DMS153 treated with DMSO at 0.1 percent for 48 hours (cell line): ENCODE measurements around the gene ZNF730.
"Not testable (repeated sequence)": the region's sequence is repeated elsewhere in the genome, so short reads cannot be mapped to it uniquely, and the experiment has no call there.

Experiments used
- DNase-seq: peaks from one replicate; lab custom pipeline; 2025; ENCODE audit not compliant: unreplicated experiment; lab: John Stamatoyannopoulos, UW

Gene ZNF730

DNA sequence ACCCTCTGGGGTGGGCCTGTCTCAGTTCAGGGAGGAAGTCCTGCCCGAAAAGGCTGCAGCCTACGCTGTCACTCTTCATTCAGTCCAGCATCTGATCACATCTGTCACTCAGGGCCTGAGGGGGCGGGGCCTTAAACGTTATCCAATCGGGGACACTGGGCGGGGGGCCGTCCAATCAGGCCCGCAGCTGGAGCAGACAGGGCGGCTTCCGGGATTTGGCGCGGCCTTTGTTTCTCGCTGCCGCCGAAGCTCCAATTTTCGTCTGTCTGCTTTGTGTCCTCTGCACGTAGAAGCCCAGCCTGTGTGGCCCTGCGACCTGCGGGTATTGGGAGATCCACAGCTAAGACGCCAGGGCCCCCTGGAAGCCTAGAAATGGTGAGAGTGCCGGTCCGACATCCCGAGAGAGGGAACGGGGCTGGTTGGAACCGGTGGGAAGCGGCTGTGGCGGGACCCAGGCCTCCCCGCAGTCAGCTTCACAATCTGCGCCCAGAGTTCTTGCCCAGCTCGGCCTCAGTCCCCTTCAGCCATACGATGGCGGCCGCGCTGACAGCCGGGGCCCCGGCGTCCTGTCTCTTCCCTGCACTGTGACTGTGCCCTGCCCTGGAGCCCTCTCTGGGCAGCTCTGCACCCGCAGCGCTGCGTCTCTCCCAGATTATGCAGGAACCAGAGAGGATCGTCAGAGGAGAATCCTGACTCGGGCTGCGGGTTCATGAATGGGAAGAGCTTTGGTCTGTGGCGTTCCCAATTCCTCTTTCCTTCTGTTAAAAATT, at the start of gene ZNF730:
Gene ZNF730 (plus strand): TSS at position 224 of the 770 bp plus-strand sequence. CDS start 149 bp downstream, at position 373.
- no peak for DNase-seq

DNA sequence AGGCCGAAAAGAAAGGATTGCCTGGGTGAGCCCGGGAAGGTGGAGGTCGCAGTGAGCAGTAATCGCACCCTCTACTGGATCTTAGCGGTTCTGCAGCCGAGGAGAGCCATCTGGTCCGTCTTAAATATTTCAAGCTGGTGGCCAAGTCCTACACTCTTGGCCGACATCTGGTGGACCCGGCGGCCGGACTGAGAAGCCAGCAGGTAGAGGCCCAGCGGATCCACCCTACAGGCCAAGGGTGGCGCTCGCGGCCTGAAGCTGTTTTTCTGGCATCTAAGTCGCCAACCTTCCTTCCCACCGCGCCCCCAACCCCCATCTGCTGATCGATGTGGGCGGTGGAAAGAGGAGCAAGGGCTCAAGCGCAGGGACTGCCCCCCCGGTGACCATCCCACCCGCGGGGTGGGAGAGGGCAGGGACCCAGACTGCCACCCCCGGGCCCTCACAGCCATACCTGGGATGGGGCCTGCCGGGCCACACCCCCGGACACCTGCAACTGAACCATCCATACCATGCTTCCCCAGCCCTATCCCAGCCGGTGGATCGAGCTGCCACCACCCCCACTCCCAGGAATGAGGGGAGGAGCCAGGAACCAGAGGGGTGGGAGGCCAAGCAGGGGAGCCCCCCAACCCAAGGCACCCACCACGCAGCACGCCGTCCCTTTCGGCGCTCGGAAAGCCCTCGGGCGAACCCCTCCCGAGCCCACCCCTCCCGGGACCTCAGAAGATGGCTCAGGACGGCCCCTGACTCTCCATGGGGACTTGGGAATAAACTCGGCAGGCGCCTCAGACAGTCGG, 46.3 kb upstream of the ZNF730 start:
- DNase-seq = no peak

DNA sequence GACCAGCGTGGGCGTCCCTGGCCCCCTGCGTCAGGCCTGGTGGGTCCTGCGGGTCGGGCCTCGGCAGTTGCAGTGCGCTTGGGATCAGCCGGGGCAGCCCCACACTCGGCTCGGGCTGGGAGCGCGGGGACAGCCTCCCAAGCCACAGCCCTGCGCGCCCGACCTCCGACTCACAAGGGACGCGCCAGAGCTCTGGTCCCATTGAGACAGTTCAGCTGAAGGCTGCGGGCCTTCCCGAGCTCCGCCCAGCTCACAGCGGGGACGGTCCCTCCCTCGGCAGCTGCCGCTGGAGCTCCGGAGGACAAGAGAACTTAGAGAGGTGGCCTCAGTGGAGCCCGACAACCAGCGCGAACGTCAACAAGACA, 45.7 kb upstream of the ZNF730 start:
- DNase-seq = no peak

DNA sequence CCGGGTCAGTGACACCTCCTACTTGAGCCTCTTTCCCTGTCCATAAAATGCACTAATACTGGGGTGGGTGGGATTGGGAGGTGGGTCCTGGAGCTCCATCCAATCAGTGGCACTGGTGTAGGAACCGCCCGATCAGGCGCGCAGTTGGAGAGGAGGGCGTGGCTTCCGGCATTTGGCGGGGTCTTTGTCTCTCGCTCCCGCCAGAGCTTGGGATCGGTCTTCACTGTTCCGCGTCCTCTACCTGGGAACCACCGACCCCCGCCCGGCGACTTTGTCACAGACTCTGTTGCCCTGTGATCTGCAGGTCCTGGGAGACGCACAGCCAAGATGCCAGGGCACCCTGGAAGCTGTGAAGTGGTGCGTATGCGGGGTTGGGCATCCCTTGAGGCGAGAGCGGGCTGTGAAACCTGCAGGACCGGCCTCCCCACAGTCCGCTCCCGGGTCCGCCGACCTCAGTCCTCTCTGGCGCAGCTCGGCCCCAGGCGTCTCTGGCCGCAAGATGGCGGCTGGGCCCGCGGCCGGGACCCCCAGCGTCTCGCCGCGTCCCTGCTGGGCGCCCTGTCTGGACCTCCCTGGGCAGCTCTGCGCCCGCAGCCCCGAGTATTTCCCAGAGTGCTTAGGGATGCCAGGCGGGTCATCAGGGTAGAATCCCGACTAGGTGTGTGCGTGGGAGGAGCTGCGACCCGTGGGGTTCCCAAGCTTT, 41.6 kb upstream of the ZNF730 start:
- no peak for DNase-seq

DNA sequence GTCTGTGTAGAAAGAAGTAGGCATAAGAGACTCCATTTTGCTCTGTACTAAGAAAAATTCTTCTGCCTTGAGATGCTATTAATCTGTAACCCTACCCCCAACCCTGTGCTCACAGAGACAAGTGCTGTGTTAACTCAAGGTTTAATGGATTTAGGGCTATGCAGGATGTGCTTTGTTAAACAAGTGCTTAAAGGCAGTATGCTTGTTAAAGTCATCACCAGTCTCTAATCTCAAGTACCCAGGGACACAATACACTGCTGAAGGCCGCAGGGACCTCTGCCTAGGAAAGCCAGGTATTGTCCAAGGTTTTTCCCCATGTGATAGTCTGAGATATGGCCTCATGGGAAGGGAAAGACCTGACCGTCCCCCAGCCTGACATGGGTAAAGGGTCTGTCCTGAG, 39.0 kb upstream of the ZNF730 start:
- not testable (repeated sequence) for DNase-seq

DNA sequence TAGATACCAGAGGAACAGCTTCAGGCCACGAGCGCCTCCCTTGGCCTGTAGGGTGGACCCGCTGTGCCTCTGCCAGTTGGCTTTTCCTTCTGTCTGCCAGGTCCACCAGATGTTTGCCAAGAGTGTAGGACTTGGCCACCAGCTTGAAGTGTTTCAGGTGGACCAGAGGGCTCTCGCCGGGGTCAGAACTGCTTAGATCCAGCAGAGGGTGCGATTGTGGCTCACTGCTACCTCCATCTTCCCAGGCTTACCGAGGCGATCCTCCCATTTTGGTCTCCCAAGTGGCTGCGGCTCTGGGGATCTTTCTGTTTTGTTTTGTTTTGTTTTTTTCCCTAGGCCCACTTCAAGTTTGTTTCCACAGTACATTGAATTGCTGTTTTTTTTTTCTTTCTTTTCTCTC, 23.0 kb upstream of the ZNF730 start:
- no peak for DNase-seq

DNA sequence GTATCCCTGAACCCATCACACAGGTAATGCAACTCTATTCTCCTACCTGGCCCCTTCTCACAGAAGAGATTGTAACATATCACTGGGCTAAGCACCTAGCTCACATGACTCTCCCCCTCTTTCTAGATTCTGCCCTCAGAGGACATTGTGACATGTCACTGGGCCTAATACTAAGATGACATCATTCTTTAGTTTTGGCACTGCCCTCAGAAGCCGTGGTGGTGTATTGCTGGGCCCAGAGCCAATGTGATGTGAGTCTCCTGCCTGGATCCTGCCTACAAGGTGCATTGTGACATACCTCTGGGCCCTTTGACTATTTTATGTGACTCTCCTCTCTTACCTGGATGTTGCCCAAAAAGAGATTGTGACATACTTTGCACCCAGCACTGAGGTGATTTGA, 21.4 kb upstream of the ZNF730 start:
- DNase-seq = no peak

DNA sequence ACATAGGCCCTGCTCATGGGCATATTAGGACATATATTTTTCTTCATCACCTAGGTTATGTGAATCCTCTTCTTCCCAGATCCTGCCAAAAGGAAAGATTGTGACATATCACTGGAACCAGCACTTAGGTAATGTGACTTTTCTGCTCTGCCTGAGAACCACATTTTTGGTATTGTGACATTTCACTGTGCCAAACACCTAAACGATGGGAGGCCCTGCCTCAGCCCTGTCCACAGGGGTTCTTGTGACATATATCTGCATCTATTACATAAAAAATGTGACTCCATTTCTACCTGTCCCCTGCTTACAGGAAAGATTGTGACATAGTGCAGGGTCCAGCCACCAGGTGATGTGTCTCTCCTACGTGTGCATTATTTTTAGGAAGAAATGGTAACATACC, 18.5 kb upstream of the ZNF730 start:
- no peak for DNase-seq

DNA sequence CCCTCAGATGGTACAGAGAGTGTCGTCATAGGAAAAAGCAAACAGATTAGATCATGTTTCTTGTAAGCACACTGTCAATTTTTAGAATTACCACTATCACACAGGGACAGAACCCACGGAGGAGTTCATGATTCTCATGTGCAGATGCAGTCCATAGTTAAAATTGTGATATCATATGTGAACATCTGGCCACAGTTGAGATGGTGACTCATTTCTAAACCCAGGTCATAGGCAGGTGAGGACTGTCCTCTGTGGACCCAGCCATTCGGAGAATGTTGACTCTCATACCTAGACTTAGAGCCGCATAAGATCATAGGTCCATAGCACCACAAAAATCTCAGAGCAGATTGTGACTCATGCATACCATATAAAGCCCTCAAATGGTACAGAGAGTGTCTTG, 17.8 kb upstream of the ZNF730 start:
- DNase-seq = no peak

DNA sequence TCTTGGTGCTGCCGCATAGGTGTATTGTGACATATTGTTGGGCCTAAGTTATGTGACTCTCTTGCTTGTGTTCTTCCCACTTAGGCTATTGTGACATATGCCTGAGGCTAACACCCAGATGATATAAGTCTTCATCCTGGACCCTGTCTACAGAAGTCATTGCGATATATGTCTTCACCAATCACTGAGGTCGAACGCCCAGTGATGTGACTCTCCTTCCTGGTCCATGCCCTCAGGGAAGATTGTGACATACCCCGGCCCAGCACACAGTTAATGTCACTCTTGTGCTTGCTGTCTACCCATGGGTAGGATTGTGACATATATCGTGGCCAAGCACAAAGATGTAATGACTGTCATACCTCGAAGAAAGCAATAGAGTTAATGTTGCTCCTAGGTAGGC, 16.9 kb upstream of the ZNF730 start:
- DNase-seq = no peak

DNA sequence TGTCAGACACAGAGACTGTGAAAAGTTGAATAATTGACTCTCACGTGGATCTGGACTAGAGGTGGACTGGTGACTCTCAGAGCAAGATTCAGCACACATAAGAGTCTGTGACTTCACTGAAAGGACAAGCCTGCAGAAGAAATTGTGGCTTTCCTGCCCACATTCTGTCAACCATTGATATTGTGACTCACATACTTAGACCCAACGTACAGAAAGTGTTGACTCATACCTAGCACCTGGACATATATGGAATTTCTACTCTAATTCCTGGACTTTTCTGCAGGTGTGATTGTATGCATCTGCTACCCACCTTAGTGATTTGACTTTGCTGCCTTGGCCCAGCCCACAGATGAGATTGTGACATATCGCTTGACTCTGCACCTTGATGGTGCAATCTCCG, 15.6 kb upstream of the ZNF730 start:
- no peak for DNase-seq

DNA sequence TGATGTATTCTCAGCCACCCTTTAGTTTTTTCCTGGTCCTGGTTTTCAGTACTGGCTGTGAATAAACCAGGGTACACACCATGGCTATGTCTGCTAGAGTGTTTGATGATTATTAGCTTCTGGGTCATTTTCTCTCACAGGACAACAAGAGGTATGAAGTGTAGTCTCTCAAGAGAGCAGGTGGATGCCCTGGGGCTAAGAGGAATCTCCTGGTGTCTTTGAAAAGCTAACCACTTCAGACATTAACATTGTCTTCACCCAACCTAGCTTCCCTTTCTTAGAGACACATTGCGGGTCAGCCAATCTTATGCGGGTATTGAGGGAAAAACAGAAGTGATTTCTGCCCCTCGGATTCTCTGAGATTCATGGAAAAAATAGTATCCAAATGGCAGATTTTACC, 1.6 kb downstream of the ZNF730 start:
- DNase-seq = no peak

DNA sequence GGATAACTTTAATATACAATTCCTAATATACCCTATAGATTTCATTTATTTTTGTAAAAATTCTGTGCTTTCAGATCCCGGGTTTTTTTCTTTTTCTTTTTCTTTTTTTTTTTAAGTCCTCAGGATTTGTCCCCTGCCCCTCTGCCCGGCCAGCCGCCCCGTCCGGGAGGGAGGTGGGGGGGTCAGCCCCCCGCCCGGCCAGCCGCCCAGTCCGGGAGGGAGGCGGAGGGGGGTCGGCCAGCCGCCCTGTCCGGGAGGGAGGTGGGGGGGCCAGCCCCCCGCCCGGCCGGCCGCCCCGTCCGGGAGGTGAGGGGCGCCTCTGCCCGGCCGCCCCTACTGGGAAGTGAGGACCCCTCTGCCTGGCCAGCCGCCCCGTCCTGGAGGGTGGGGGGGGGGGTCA, 17.4 kb downstream of the ZNF730 start:
- not testable (repeated sequence) for DNase-seq

DNA sequence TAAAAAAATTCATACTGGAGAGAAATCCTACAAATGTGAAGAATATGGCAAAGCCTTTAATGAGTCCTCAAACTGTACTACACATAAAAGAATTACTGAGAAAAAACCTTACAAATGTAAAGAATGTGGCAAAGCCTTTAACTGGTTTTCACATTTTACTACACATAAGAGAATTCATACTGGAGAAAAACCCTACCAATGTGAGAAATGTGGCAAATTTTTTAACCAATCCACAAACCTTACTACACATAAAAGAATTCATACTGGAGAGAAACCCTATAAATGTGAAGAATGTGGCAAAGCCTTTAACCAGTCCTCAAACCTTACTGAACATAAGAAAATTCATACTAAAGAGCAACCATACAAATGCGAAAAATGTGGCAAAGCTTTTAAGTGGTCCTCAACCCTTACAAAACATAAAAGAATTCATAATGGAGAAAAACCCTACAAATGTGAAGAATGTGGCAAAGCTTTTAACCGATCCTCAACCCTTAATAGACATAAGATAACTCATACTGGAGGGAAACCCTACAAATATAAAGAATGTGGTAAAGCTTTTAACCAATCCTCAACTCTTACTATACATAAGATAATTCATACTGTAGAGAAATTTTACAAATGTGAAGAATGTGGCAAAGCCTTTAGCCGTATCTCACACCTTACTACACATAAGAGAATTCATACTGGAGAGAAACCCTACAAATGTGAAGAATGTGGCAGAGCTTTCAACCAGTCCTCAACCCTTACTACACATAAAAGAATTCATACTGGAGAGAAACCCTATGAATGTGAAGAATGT, 29.0 kb downstream of the ZNF730 start:
- DNase-seq = no peak

DNA sequence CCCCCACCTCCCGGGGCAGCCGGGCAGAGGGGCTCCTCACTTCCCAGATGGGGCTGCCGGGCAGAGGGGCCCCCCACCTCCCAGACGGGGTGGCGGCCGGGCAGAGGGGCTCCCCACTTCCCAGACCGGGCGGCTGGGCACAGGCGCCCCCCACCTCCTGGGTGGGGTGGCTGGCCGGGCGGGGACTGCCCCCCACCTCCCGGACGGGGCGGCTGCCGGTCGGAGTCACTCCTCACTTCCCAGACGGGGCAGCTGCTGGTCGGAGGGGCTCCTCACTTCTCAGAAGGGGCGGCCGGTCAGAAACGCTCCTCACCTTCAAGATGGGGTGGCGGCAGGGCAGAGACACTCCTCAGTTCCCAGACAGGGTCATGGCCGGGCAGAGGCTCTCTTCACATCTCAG, 43.9 kb downstream of the ZNF730 start:
- no peak for DNase-seq

DNA sequence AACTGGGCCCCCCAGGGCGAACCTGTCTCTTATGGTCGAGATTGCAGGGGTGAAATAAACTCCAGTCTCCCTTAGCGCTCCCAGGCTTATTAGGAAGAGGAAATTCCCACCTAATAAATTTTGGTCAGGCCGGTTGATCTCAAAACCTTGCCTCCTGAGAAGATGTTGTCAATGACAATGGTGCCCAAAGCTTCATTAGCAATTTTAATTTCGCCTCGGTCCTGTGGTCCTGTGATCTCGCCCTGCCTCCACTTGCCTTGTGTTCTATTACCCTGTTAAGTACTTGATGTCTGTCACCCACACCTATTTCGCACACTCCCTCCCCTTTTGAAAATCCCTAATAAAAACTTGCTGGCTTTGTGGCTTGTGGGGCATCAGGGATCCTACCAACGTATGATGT, 51.5 kb downstream of the ZNF730 start:
- DNase-seq = not testable (repeated sequence)

DNA sequence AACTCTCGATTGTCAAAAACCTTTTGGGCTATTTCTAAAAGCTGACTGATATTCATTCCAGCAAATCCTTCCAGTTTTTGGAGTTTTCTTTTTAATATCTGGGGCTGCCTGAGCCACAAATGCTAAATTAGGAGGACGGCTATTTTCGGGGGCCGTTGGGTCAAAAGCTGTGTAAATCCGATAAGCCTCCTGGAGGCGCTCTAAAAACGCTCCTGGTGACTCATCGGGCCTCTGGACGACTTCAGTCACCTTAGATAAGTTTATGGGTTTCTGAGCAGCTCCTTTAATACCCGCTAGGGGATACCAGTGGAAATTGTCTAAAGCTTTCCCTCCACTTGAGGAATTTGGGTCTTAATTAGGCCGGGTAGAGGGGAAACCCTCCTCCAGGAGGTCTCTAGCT, 66.4 kb downstream of the ZNF730 start:
- no peak for DNase-seq

DNA sequence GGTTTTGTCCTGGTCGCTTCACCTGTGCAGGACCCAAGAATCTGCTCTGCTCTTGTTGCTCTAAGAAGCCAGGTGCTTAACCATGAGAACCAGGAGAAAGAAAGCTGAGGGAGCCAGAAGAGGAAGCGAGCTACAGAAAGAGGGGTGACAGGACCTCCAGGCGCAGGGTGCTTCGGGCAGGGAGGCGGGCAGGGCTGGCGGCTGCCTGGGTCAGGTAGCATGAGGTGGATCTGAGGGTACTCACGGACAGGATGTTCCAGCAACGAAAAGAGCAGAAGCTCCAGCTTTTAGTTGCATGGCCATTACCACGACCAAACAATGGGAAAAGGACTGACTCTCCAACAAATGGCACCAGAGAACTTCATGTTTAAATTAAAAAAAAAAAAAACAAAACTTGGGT, 73.5 kb downstream of the ZNF730 start:
- no peak for DNase-seq
